ENCODE results near the gene TNFAIP8.
"Not testable (repeated sequence)": the region's sequence is repeated elsewhere in the genome, so short reads cannot be mapped to it uniquely, and the experiment has no call there.

TNFAIP8 gene

DNA sequence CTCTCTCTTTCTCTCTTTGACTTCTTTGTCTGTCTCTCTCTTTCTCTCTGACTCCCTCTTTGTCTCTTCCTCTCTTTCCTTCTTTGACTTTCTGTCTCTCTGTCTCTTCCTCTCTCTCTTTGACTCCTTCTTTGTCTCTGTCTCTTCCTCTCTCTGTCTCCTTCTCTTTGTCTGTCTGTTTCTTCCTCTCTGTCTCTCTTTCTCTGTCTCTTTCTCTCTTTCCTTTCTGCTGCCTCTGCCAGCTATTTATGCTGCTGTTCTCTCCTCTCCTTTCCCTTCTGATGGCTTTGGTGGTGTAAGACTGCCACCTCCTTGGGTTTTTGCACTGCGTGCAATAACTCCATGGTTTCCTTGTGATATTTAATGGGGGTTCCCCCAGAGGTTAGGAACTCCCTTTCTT is 72.3 kb downstream of the TNFAIP8 start:
- DNase-seq, result not testable (repeated sequence)

DNA sequence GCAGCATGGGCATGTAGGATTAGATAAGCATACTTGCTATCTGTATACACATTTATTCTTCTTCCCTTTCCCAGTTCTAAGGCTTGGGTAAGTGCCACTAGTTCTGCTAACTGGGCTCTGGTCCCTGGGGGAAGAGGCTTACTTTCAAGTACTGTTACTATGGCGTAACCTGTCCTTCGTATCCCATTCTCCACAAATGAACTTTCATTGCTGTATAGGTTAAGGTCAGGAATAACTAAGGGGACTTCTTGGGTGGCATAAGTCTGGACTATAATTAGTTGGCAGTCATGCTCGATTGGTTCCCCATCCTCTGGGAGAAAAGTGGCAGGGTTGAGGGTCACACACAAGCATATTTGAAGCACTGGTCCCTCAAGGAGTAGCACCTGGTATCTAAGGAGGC is 72.8 kb downstream of the TNFAIP8 start:
- not testable (repeated sequence) for DNase-seq

DNA sequence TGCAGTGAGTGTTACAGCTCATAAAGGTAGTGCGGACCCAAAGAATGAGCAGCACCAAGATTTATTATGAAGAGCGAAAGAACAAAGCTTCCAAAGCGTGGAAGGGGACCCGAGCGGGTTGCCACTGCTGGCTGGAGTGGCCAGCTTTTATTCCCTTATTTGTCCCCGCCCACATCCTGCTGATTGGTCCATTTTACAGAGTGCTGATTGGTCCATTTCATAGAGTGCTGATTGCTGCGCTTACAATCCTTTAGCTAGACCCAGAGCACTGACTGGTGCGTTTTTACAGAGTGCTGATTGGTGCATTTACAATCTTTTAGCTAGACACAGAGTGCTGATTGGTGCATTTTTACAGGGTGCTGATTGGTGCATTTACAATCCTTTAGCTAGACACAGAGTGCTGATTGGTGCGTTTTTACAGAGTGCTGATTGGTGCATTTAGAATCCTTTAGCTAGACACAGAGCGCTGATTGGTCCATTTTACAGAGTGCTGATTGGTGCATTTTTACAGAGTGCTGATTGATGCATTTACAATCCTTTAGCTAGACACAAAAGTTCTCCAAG is 76.9 kb downstream of the TNFAIP8 start:
- DNase-seq, result not testable (repeated sequence)

DNA sequence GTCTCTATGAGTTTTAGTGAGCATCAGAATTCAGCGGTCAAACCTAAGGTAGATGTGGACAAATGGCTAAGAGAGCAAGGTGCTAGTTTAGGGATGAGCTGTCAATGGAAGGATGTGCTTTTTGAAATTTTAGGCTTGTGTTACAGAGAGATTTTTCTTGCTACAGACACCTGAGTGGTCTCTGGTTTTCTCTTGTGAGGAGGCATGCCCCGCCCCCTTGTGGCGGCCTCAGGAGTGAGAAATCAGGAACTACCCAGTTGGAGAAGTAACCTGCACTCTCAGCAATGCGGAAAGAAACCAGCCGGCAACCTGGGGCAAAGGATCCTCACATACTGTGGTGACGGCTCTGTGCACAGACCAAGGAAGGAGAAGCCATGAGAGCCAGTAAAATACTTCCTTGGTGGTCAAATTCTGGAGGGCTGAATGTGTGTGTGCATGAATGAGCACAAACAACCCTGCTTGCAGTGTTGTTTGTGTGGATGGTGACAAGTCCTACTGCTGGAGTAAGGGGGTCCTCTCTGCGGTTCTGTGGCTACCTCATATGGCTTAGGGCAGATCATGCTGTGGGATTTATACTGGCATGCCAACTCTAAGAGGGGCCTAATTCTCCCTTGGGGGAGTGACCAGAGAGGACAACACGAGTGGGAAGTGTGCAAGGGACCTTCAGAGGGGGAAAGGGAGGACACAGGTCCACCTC is 79.8 kb downstream of the TNFAIP8 start:
- peak; percentile 30 for DNase-seq

DNA sequence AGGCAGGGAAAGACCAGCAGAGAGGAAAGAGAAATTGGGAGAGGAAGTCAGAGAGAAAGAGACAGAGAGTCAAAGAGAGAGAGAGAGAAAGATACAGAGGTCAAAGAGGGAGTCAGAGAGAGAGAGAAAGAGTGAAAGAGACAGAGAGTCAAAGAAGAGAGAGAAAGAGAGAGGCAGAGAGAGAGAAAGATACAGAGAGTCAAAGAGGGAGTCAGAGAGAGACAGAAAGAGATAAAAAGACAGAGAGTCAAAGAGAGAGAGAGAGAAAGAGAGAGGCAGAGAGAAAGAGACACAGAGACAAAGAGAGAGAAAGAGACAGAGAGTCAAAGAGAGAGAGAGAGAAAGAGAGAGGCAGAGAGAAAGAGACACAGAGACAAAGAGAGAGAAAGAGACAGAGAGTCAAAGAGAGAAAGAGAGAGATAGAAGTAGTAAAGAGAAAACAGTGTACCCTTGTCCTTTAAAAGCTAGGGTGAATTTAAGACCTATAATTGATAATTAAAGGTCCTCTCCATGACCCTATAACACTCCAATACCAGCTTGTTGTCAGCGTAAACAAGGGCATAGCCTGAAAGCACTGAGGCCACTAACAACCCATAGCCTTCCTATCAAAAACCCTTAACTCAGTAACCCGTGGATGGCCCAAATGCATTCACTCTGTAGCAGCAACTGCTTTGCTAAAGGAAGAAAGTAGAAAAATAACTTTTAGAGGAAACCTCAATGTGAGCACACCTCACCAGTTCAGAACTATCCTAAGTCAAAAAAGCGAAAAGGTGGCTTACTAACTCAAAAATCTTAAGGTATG is 82.2 kb downstream of the TNFAIP8 start:
- not testable (repeated sequence) for DNase-seq

DNA sequence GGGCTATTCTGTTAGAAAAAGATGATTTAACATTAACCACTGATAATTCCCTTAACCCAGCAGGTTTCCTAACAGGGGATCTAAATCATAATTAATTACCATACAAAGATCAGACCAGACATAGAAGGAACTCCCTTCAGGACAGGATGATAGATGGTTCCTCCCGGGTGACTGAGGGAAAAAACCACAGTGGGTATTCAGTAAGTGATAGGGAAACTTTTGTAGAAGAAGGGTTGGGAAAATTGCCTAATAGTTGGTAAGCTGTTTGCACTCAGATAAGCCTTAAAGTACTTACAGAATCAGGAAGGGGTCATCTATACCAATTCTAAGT is 82.7 kb downstream of the TNFAIP8 start:
- DNase-seq, result not testable (repeated sequence)

DNA sequence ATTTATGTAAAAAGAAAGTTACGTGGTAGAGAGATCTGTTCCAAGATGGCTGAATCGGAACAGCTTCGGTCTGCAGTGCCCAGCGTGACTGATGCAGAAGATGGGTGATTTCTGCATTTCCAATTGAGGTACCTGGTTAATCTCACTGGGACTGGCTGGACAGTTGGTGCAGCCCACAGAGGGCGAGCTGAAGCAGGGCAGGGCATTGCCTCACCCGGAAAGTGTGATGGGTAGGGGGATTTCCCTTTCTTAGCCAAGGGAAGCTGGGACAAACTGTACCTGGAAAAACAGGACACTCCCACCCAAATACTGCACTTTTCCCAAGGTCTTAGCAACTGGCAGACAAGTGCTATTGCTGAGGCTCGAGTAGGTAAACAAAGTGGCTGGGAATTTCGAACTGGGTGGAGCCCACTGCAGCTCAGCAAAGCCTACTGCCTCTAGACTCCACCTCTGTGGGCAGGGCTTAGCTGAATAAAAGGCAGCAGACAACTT is 83.4 kb downstream of the TNFAIP8 start:
- no peak for DNase-seq

DNA sequence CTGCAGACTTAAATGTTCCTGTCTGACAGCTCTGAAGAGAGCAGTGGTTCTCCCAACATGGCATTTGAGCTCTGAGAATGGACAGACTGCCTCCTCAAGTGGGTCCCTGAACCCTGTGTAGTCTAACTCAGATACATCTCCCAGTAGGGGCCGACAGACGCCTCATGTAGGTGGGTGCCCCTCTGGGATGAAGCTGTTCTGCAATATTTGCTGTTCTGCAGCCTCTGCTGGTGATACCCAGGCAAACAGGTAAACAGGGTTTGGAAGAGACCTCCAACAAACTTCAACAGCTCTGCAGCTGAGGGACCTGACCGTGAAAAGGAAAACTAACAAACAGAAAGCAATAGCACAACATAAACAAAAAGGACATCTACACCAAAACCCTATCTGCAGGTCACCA is 83.8 kb downstream of the TNFAIP8 start:
- DNase-seq, result not testable (repeated sequence)

DNA sequence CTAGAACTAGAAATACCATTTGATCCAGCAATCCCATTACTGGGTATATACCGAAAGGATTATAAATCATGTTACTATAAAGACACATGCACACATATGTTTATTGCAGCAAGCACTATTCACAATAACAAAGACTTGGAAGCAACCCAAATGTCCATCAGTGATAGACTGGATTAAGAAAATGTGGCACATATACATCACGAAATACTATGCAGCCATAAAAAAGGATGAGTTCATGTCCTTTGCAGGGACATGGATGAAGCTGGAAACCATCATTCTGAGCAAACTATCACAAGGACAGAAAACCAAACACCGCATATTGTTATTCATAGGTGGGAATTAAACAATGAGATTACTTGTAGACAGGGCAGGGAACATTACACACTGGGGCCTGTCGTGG is 88.8 kb downstream of the TNFAIP8 start:
- DNase-seq, result not testable (repeated sequence)

DNA sequence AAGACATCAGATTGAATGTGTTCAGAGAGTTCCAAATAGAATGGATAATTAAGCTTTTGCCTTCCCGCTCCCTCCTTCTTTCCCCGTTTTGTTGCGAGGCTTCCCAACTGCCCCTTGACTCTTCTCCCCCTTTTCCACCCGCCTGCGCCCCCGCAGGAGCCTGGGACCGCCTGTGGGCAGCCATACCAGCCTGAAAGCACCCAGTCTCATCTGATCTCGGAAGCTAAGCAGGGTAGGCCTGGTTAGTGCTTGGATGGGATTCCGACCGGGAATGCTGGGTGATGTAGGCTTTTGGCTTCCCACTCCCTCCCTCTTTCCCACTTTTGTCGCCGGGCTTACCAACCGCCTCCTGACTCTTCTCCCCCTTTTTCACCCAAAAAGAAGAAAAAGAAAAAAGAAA is 89.7 kb downstream of the TNFAIP8 start:
- DNase-seq, result no peak
